ENCODE data around the gene SMAD9.

DNA sequence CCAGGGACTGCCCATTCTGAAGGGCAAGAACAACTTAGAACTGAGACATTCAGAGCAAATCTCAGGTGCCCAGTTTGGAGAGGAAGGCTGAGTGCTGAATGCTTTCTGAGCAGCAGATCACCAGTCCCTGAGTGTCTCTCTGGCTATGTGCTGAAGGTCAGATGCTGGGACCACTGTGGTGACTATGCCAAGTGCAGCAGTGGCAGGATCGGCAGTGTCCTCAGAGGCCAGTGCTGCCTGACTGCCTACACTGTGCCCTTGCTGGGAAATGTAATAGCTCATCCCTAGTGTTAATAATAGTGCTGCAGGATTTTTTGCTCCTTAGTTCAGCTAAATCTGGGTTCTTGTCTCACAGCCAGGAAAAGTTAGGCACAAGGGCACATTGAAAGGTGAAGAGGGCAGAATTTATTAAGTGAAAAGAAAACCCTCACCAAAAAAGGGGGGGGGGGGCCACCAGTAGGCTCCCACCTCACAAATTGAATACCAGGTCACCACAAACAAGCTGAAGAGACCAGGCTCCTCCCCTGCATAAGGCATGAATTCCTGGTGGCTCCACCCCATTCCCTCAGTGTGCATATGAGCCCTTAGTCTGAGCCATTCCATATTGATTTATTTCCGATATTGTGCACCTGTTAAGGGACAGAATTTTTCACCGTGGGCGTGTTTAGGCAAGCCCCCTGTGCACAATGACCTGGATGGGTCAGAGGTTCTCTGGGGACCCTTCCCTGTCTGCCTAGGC, 82.5 kb downstream of the SMAD9 start:
- no peak for TF ChIP-seq POLR2A (IDR thresholded peaks at IDR 0.05)
- TF ChIP-seq, protein P1, sequence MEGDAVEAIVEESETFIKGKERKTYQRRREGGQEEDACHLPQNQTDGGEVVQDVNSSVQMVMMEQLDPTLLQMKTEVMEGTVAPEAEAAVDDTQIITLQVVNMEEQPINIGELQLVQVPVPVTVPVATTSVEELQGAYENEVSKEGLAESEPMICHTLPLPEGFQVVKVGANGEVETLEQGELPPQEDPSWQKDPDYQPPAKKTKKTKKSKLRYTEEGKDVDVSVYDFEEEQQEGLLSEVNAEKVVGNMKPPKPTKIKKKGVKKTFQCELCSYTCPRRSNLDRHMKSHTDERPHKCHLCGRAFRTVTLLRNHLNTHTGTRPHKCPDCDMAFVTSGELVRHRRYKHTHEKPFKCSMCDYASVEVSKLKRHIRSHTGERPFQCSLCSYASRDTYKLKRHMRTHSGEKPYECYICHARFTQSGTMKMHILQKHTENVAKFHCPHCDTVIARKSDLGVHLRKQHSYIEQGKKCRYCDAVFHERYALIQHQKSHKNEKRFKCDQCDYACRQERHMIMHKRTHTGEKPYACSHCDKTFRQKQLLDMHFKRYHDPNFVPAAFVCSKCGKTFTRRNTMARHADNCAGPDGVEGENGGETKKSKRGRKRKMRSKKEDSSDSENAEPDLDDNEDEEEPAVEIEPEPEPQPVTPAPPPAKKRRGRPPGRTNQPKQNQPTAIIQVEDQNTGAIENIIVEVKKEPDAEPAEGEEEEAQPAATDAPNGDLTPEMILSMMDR (IDR thresholded peaks at IDR 0.05 in 8 of 11, conservative IDR thresholded peaks at IDR 0.05 in 3 of 11): no peak
